ENCODE results near the gene CGNL1. TPM values are rescaled to one million over a fixed set of nuclear protein-coding genes. Genes with fewer than 3 reads are reported as not detected.

Gene CGNL1
- total RNA-seq, 4 donors from 2014 or later = 9.6 to 21.3 (median 13.1) TPM

DNA sequence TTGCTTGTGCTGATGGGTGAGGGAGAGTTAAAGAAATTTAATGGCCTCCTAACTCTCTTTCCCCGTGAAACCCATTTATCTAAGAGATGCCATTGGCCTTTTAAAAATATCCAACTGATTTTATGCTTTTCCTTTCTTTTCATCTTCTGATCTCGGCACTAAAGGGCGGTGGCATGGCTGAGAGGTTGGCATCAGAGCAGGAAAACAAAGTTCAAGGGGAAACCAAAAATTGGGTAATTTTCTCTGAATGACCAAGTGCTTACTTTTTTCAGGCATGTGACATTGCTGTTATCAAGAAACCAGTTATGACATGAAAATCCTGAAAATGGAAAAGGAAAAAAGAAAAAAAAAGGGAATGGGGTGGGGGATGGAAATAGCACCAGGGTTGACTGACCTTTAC, 3.2 kb downstream of the CGNL1 start:
- TF ChIP-seq POLR2A (IDR thresholded peaks at IDR 0.05; ENCODE audit: low read depth) (no peak), POLR2AphosphoS5 (IDR thresholded peaks at IDR 0.05) (no peak), EP300 (IDR thresholded peaks at IDR 0.05) (no peak)
- TF ChIP-seq, protein P1, sequence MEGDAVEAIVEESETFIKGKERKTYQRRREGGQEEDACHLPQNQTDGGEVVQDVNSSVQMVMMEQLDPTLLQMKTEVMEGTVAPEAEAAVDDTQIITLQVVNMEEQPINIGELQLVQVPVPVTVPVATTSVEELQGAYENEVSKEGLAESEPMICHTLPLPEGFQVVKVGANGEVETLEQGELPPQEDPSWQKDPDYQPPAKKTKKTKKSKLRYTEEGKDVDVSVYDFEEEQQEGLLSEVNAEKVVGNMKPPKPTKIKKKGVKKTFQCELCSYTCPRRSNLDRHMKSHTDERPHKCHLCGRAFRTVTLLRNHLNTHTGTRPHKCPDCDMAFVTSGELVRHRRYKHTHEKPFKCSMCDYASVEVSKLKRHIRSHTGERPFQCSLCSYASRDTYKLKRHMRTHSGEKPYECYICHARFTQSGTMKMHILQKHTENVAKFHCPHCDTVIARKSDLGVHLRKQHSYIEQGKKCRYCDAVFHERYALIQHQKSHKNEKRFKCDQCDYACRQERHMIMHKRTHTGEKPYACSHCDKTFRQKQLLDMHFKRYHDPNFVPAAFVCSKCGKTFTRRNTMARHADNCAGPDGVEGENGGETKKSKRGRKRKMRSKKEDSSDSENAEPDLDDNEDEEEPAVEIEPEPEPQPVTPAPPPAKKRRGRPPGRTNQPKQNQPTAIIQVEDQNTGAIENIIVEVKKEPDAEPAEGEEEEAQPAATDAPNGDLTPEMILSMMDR (IDR thresholded peaks at IDR 0.05) = no peak
- no peaks in the 10 kb centered on the region for H3K27me3 ChIP-seq
- DNase-seq (ENCODE audit: extremely low spot score) = no peak
- H3K27ac ChIP-seq (replicated peaks in 1 of 4) = no peak overlapping the region
- no peaks in the 10 kb centered on the region for H3K9me3 ChIP-seq
- H3K4me3 ChIP-seq = no peak overlapping the region
- no peaks in the 10 kb centered on the region for H3K36me3 ChIP-seq
- peaks cover 22 to 56% (median 49%) of the 10 kb centered on the region in 4 donors for H3K4me1 ChIP-seq
- 76% methylated on average over 3 of the region's 3 CpGs for WGBS
- intact Hi-C loops (cut with DNase I) = no loop called here

DNA sequence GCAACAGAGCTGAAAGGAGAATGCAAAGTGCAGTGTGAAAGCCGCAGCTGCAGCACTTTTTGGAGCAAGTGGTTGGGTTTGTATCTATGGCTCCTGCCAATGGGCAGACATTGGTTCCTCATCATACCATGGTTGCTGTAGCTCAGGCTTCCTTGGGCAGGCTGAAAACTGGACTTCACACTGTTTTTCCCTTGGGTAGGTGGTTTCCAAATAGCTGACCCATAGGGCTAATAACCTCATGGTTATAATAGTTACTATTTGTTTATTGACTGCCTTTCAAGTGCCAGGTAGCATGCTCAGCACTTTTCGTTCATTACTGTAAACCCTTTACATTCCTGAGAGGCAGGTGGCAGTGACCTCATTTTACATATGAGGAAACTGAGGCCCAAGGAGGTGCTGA, 4.5 kb downstream of the CGNL1 start:
- Histone ChIP-seq H3K27ac (replicated peaks in 1 of 4) (peak overlapping the region in 1 of 4 donors; percentile 72), H3K4me1 (peaks cover 22 to 69% (median 58%) of the 10 kb centered on the region in 4 donors), H3K36me3 (no peaks in the 10 kb centered on the region), H3K9me3 (no peaks in the 10 kb centered on the region), H3K27me3 (no peaks in the 10 kb centered on the region), H3K4me3 (no peak overlapping the region)
- no peak for DNase-seq (ENCODE audit: extremely low spot score)
- intact Hi-C loops (cut with DNase I) = no loop called here
- WGBS = 100% methylated on average over 2 of the region's 2 CpGs
- TF ChIP-seq EP300 (IDR thresholded peaks at IDR 0.05) (no peak), POLR2AphosphoS5 (IDR thresholded peaks at IDR 0.05) (no peak), POLR2A (IDR thresholded peaks at IDR 0.05; ENCODE audit: low read depth) (no peak)
- TF ChIP-seq, protein P1 (IDR thresholded peaks at IDR 0.05) = no peak

DNA sequence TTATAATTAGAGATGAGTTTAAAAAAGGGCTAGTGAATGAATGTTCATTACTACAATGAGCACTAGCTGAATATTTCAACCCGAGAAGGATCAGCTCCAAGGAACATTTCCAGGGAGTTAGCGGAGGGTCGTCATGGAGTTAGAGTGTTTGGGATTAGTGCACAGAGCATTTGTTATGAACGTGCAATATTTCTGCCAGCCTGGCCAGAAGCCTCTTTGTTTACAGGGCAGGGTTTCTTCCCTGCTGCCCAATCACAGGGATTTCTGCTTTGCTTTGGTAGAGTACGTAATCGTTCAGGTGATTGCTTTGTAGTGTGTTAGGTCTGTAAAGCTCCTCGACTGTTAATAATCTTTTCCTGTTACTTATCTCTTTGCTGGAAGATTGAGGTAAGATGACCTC, 5.9 kb downstream of the CGNL1 start:
- no peak overlapping the region for H3K4me3 ChIP-seq
- 52% methylated on average over 7 of the region's 7 CpGs for WGBS
- peak overlapping the region; percentile 53 to 73 (median 72) for H3K27ac ChIP-seq (replicated peaks in 1 of 4)
- no peaks in the 10 kb centered on the region for H3K9me3 ChIP-seq
- intact Hi-C loops (cut with DNase I) = no loop called here
- no peak for DNase-seq (ENCODE audit: extremely low spot score)
- peaks cover 20 to 70% (median 62%) of the 10 kb centered on the region in 4 donors for H3K4me1 ChIP-seq
- no peaks in the 10 kb centered on the region for H3K36me3 ChIP-seq
- H3K27me3 ChIP-seq = no peaks in the 10 kb centered on the region
- no peak for TF ChIP-seq POLR2A (IDR thresholded peaks at IDR 0.05; ENCODE audit: low read depth)
- TF ChIP-seq, protein P1 (IDR thresholded peaks at IDR 0.05) = no peak
- no peak for TF ChIP-seq EP300 (IDR thresholded peaks at IDR 0.05)
- TF ChIP-seq POLR2AphosphoS5 (IDR thresholded peaks at IDR 0.05) = no peak

DNA sequence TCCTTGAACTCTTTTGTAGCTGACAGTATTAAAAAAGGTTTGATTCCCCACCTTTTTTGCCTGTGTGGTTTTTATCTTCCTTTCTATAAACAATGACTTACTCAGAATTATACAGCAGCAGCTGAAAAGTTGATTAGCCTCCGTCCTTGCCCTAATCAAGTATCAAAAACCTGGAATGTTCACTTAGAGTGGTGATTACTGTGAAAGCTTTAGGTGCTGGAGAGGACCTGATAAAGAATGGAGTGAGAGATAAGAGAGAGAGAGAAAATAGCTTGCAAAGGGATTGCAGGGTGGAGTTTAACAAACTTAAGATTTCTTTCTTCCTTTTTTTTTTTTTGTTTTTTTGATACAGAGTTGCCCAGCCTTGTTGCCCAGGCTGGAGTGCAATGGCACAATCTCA, 6.7 kb downstream of the CGNL1 start:
- no peaks in the 10 kb centered on the region for H3K9me3 ChIP-seq
- WGBS = 59% methylated on average over 1 of the region's 1 CpG
- no peaks in the 10 kb centered on the region for H3K27me3 ChIP-seq
- TF ChIP-seq POLR2AphosphoS5 (IDR thresholded peaks at IDR 0.05) (no peak), EP300 (IDR thresholded peaks at IDR 0.05) (no peak), POLR2A (IDR thresholded peaks at IDR 0.05; ENCODE audit: low read depth) (no peak)
- TF ChIP-seq, protein P1 (IDR thresholded peaks at IDR 0.05) = no peak
- H3K4me3 ChIP-seq = no peak overlapping the region
- intact Hi-C loops (cut with DNase I) = no loop called here
- no peaks in the 10 kb centered on the region for H3K36me3 ChIP-seq
- H3K27ac ChIP-seq (replicated peaks in 1 of 4) = peak overlapping the region; percentile 53 to 73 (median 72)
- DNase-seq (ENCODE audit: extremely low spot score) = no peak
- peaks cover 23 to 71% (median 64%) of the 10 kb centered on the region in 4 donors for H3K4me1 ChIP-seq

DNA sequence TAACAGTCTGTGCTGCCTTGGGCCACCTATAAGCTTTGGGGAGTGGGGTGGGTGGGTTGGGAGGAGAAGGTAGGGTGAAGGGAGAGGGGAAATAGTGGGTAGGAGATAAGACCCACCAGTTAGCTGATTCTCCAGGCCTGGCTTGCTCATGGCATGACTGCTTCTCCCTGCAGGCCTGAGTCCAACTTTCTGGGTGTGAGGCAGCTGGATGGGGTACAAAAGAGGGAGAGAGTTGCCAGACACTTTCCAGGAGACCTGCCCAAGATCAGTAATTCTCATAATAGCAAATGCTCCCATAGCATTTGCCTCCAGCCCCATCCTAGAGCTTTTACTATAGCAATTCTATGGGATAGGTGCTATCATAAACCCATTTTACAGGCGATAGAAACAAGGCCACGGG, 7.7 kb downstream of the CGNL1 start:
- TF ChIP-seq, protein P1 (IDR thresholded peaks at IDR 0.05) = no peak
- peak in 1 of 2 donors; percentile 34 for TF ChIP-seq POLR2AphosphoS5 (IDR thresholded peaks at IDR 0.05)
- no peaks in the 10 kb centered on the region for H3K27me3 ChIP-seq
- no peak for DNase-seq (ENCODE audit: extremely low spot score)
- no peak overlapping the region for H3K4me3 ChIP-seq
- no peaks in the 10 kb centered on the region for H3K36me3 ChIP-seq
- intact Hi-C loops (cut with DNase I) = no loop called here
- peak overlapping the region; percentile 62 to 73 (median 72) for H3K27ac ChIP-seq (replicated peaks in 1 of 4)
- peaks cover 32 to 81% (median 72%) of the 10 kb centered on the region in 4 donors for H3K4me1 ChIP-seq
- WGBS = 79% methylated on average over 2 of the region's 2 CpGs
- H3K9me3 ChIP-seq = no peaks in the 10 kb centered on the region

All from esophagus muscularis mucosa (tissue), 4 donors.